Neutrophil (primary cell): ENCODE data around the gene ATXN2.
"Not testable (repeated sequence)": the region's sequence is repeated elsewhere in the genome, so short reads cannot be mapped to it uniquely, and the experiment has no call there.

Experiments
- H3K27ac ChIP-seq: fragments of 200-600 bp; sonication (generic); 2 replicates; pipeline ENCODE4 v1.5.1; 2016; ENCODE audit warnings: mild to moderate bottlenecking, moderate library complexity
- H3K27me3 ChIP-seq: fragments of 200-600 bp; sonication (generic); 2 replicates; pipeline ENCODE4 v1.6.0; 2016; ENCODE audit warnings: mild to moderate bottlenecking
- H3K36me3 ChIP-seq: fragments of 200-600 bp; sonication (generic); 2 replicates; pipeline ENCODE4 v1.5.1; 2017
- H3K4me1 ChIP-seq, 2 experiments: fragments of 200-600 bp in 1 of 2; sonication (generic) in 1 of 2; 1 replicate in 1 of 2; 2 replicates in 1 of 2; pipeline versions ENCODE4 v1.5.1 to v1.6.1; 2013 to 2016; ENCODE audit warnings: low read depth in 1 of 2, low read length in 1 of 2, mild to moderate bottlenecking in 1 of 2, moderate library complexity in 1 of 2; ENCODE audit not compliant: control insufficient read depth in 1 of 2, insufficient read depth in 1 of 2
- H3K4me3 ChIP-seq, 2 experiments: fragments of 200-600 bp in 1 of 2; sonication (generic) in 1 of 2; 1 replicate in 1 of 2; 2 replicates in 1 of 2; pipeline ENCODE4 v1.5.1; 2013 to 2016; ENCODE audit warnings: low read depth in 1 of 2, low read length in 1 of 2, mild to moderate bottlenecking in 1 of 2, moderate library complexity in 1 of 2
- H3K9me3 ChIP-seq: fragments of 200-600 bp; sonication (generic); 2 replicates; pipeline ENCODE4 v1.5.1; 2016
- TF ChIP-seq, protein P1 (sequence below): fragments of 200-600 bp; sonication (generic); IDR thresholded peaks from 2 replicates; pipeline ENCODE4 v1.5.1; 2016; ENCODE audit warnings: antibody characterized with exemption

The ATXN2 gene

DNA sequence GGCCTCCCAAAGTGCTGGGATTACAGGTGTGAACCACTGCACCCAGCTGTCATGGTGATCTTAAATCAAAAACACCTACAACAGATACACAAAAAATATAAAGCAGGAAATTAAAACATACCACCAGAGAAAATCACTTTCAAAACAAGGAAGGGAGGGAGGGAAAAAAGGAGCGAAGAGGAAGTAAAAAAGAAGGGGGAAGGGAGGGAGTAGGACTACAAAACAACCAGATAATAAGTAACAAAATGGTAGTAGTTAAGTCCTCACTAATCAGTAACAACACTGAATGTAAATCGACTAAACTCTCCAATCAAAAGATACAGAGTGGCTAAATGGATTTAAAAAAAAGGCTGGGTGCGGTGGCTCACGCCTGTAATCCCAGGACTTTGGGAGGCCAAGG lies 104.4 kb downstream of the ATXN2 start:
- Histone ChIP-seq H3K4me3 (no peak overlapping the region), H3K4me1 (no peaks in the 10 kb centered on the region), H3K9me3 (no peaks in the 10 kb centered on the region), H3K27me3 (no peaks in the 10 kb centered on the region), H3K27ac (no peak overlapping the region), H3K36me3 (peaks cover 42% of the 10 kb centered on the region)
- TF ChIP-seq, protein P1, sequence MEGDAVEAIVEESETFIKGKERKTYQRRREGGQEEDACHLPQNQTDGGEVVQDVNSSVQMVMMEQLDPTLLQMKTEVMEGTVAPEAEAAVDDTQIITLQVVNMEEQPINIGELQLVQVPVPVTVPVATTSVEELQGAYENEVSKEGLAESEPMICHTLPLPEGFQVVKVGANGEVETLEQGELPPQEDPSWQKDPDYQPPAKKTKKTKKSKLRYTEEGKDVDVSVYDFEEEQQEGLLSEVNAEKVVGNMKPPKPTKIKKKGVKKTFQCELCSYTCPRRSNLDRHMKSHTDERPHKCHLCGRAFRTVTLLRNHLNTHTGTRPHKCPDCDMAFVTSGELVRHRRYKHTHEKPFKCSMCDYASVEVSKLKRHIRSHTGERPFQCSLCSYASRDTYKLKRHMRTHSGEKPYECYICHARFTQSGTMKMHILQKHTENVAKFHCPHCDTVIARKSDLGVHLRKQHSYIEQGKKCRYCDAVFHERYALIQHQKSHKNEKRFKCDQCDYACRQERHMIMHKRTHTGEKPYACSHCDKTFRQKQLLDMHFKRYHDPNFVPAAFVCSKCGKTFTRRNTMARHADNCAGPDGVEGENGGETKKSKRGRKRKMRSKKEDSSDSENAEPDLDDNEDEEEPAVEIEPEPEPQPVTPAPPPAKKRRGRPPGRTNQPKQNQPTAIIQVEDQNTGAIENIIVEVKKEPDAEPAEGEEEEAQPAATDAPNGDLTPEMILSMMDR, result no peak

DNA sequence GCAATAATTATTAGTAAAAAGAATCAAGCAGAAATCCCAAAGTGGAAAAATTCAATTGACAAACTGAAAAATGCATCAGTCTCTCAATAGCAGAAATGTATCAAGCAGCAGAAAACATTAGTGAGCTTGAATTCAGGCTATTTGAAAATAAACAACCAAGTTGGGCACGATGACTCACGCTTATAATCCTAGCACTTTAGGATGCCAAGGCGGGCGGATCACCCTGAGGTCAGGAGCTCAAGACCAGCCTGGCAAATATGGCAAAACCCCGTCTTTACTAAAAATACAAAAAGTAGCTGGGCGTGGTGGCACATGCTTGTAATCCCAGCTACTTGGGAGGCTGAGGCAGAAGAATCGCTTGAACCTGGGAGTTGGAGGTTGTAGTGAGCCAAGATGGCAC lies 106.1 kb downstream of the ATXN2 start:
- H3K9me3 ChIP-seq, H3K4me1 ChIP-seq, H3K4me3 ChIP-seq, H3K27ac ChIP-seq, H3K27me3 ChIP-seq: not testable (repeated sequence)
- peaks cover 46% of the 10 kb centered on the region for H3K36me3 ChIP-seq

DNA sequence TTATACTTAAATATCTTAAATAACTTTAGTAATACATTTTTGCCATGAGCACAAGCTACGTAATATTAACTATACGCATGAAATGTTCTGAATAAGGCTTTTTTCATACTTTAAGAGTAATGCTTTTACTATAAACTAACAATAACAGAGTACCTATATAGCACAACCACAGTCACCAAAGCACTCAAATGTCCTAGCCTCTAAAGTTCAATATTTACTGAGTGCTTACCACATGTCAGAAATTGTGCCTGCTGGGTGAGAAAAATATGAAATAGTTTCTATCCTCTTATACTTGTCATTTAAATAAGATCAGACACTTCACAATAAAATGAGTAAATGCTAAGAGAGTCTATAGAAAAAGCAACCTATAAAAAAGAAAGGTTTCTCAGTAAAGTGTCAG lies 110.3 kb downstream of the ATXN2 start:
- H3K36me3 ChIP-seq, result peaks cover 75% of the 10 kb centered on the region
- TF ChIP-seq, protein P1, result no peak
- no peaks in the 10 kb centered on the region for H3K4me1 ChIP-seq
- H3K27me3 ChIP-seq, result no peaks in the 10 kb centered on the region
- H3K9me3 ChIP-seq, result no peaks in the 10 kb centered on the region
- no peak overlapping the region for H3K4me3 ChIP-seq
- no peak overlapping the region for H3K27ac ChIP-seq

DNA sequence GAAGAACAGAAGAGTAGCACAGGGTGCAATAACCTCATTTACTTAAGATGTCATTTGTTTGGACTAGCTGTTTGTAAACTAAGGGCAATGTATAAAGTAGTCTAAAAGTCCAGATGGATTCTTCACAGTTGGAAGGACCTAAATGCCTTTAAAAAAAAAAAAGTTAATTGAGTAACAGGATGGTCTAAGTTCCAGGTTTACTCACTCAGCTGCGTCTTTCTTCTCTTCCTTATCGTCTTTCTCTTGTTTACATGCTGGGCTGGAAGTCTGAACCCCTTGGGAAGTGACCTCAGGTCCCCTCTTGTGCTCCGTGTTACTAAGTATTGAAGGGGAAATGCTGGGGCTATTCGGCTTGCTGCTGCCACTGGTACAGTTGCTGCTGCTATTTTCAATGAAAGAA lies 110.8 kb downstream of the ATXN2 start:
- H3K36me3 ChIP-seq, result peaks cover 76% of the 10 kb centered on the region
- no peaks in the 10 kb centered on the region for H3K4me1 ChIP-seq
- H3K9me3 ChIP-seq, result no peaks in the 10 kb centered on the region
- H3K27me3 ChIP-seq, result no peaks in the 10 kb centered on the region
- no peak overlapping the region for H3K4me3 ChIP-seq
- TF ChIP-seq, protein P1, result no peak
- no peak overlapping the region for H3K27ac ChIP-seq

DNA sequence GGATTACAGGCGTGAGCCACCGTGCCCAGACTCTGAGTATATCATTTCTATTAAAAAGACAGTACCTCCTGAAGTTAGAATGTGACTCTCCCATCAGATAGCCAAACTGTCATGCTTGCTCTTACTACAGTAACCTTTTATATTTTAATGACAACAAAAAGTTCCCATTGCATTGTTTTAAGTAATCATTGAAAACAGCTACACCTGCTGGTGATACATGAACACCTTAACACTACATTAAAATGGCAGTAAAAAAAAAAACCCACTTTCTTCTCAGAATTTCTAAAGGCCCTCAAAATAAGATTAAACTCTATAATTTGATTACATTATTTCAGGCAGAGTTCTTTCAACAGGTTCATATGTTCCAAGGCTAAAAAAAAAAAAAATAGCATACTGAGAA lies 116.7 kb downstream of the ATXN2 start:
- no peak overlapping the region for H3K27ac ChIP-seq
- peaks cover 74% of the 10 kb centered on the region for H3K36me3 ChIP-seq
- H3K4me3 ChIP-seq, result no peak overlapping the region
- no peaks in the 10 kb centered on the region for H3K9me3 ChIP-seq
- H3K27me3 ChIP-seq, result no peaks in the 10 kb centered on the region
- TF ChIP-seq, protein P1, result no peak
- H3K4me1 ChIP-seq, result no peaks in the 10 kb centered on the region

DNA sequence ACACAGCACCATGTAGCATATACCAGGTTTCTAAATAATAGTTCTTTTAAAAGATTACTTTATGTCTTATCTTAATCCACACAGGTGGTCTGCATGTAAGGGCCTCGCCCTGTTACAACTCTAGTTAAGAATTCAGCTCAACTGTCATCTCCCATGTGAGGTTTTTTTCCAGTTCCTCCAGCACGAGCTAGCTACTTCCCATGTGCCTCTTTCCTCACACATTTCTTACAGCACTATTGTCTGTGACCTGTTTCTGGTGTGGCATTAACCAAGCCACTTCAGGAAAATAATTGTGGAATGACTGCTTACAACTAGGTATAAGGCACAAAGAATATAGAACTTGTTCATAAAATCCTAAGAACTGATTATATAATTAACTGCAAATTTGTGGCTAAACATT lies 127.9 kb downstream of the ATXN2 start:
- no peaks in the 10 kb centered on the region for H3K27me3 ChIP-seq
- no peaks in the 10 kb centered on the region for H3K4me1 ChIP-seq
- TF ChIP-seq, protein P1, result no peak
- H3K36me3 ChIP-seq, result peaks cover 47% of the 10 kb centered on the region
- no peak overlapping the region for H3K27ac ChIP-seq
- no peak overlapping the region for H3K4me3 ChIP-seq
- no peaks in the 10 kb centered on the region for H3K9me3 ChIP-seq
